Measurements from ENCODE around the gene PRX.
A peak's percentile ranks its signal among the peaks of the same experiment; 100 is the strongest.
"Not testable (repeated sequence)": the region's sequence is repeated elsewhere in the genome, so short reads cannot be mapped to it uniquely, and the experiment has no call there.

PRX gene, protein sequence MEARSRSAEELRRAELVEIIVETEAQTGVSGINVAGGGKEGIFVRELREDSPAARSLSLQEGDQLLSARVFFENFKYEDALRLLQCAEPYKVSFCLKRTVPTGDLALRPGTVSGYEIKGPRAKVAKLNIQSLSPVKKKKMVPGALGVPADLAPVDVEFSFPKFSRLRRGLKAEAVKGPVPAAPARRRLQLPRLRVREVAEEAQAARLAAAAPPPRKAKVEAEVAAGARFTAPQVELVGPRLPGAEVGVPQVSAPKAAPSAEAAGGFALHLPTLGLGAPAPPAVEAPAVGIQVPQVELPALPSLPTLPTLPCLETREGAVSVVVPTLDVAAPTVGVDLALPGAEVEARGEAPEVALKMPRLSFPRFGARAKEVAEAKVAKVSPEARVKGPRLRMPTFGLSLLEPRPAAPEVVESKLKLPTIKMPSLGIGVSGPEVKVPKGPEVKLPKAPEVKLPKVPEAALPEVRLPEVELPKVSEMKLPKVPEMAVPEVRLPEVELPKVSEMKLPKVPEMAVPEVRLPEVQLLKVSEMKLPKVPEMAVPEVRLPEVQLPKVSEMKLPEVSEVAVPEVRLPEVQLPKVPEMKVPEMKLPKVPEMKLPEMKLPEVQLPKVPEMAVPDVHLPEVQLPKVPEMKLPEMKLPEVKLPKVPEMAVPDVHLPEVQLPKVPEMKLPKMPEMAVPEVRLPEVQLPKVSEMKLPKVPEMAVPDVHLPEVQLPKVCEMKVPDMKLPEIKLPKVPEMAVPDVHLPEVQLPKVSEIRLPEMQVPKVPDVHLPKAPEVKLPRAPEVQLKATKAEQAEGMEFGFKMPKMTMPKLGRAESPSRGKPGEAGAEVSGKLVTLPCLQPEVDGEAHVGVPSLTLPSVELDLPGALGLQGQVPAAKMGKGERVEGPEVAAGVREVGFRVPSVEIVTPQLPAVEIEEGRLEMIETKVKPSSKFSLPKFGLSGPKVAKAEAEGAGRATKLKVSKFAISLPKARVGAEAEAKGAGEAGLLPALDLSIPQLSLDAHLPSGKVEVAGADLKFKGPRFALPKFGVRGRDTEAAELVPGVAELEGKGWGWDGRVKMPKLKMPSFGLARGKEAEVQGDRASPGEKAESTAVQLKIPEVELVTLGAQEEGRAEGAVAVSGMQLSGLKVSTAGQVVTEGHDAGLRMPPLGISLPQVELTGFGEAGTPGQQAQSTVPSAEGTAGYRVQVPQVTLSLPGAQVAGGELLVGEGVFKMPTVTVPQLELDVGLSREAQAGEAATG (N-terminal part only)

DNA sequence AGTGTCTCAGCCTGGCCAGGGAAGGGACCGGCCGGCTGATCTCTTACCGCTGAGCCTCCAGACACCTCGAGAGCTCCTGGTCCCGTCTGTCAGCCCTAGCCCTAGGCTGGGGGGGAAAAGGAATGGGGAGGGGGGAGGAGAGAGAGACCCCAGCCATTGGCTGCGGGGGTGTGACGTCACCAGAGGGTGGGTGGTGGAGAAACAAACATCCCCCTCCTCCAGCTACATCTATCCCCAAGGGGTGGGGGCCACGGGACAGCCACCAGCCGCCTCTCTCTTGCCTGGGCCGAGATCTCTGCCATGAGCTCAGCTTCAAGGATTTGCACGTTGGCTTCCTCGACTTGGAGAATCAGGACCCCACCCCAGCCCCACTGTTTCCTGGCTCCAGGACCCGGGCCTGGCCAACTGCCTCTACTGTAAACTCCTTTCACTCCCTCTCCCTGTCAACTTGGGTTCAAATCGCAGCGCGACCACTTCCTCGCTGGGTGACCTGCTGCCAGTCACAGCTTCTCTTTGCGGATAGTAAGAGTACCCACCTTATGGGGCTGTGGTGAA lies at the start of gene PRX:
TSS of gene PRX (minus strand) at position 88 of the 555 bp plus-strand sequence. CDS start 5,446 bp downstream, outside the sequence.
- DNase-seq: no peak

DNA sequence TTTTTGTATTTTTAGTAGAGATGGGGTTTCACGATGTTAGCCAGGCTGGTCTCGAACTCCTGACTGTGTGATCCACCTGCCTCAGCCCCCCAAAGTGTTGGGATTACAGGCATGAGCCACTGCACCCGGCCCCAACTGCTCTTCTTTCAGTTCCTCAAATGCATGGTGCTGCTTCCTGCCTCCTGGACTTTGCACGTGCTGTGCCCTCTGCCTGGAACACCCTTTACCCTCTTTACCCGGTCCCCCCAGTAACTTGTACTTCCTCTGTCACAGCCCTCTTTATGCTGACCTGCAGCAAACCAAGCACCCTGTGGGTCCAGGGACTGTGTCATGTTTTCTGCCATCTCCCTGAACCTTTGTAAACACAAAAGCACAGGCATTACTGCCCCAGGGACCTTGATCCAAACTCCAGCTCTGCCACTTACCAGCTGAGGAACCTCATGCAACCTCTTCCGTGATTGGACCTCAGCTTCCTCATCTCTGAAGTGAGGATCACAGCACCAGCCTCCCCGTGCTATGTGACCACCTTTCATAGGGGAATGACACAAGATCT lies 48.6 kb upstream of the PRX start:
- peak; percentile 56 to 59 (median 57) for DNase-seq

DNA sequence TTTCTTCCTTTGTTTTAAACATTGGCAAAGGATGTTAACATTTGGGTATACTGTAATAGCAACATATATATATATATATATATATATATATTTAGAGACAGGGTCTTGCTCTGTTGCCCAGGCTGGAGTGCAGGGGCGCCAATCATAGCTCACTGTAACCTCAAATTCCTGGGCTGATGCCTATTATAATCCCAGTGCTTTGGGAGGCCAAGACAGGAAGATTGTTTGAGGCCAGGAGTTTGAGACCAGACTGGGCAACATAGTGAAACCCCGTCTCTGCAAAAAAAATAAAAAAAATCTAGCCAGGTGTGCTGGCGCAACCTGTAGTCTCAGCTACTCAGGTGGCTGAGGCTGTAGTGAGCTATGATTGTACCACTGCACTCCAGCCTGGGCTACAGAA lies 47.0 kb upstream of the PRX start:
- DNase-seq: no peak

DNA sequence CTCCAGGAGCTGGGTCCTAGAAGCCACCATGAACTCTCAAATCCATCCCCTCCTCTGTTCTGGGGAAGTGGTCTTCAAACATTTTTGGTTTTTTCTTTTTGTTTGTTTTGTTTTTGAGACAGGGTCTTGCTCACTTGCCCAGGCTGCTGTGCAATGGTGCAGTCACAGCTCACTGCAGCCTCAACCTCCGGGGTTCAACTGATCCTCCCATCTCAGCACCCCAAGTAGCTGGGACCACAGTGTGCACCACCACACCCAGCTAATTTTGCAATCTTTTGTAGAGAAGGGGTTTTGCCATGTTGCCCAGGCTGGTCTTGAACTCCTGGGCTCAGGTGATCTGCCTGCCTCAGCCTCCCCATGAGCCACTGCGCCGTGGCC lies 45.4 kb upstream of the PRX start:
- DNase-seq: no peak

DNA sequence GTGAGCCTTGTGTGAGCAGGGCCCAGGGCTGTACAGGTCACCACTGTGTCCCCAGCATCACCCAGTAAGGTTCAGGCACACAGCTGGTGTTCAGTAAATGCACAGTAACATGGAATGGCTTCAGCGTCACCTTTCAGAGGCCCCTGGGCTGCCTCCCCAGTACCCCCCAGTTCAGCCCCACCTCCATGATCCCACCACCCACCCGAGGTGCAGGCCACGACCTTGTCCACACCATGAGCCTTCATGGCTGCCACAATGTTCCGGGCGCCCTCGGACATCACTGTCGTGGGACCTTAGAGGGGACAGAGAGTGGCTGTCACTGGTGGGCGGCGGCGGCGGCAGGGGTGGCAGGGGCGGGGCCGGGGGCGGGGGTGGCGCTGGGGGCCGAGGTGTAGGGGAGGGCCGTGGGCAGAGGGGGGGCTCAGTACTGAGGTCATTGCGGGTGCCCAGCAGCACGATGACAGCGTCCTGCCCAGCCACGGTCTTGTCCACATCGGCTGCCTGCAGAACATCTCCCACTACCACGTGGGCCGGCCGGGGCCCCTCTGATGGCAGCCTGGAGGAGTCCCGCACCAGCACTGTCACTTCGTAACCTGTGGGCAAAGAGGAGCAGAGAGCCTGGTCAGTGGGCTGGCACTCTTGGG lies 44.9 kb upstream of the PRX start:
- DNase-seq: no peak

DNA sequence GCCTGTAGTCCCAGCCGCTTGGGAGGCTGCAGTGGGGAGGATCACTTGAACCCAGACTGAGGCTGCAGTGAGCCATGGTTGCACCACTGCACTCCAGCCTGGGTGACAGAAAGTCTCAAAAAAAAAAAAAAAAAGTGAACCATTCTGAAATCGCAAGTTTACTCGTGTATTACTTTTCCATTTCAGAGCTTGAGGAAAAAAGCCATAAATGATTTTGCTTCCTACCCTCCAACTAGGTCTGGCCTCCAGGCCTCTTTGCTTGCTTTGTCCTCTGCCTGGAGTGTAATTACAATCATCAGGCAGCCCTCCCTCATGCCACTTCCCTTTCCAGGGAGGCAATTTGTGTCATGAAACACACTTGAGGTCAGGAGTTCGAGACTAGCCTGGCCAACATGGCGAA lies 43.9 kb upstream of the PRX start:
- DNase-seq: no peak

DNA sequence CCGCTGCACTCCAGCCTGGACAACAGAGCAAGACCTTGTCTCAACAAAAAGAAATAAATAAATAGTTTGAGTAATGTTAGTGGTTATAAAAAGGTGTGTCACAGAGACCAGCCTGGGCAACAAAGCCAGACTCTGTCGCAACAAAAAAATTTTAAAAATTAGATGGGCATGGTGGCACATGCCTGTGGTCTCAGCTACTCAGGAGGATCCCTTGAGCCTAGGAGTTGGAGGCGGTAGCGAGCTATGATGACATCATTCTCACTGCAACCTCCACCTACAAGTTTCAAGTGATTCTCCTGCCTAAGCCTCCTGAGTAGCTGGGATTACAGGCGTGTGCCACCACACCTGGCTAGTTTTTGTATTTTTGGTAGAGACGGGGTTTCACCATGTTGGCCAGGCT lies 40.8 kb upstream of the PRX start:
- DNase-seq: not testable (repeated sequence)

DNA sequence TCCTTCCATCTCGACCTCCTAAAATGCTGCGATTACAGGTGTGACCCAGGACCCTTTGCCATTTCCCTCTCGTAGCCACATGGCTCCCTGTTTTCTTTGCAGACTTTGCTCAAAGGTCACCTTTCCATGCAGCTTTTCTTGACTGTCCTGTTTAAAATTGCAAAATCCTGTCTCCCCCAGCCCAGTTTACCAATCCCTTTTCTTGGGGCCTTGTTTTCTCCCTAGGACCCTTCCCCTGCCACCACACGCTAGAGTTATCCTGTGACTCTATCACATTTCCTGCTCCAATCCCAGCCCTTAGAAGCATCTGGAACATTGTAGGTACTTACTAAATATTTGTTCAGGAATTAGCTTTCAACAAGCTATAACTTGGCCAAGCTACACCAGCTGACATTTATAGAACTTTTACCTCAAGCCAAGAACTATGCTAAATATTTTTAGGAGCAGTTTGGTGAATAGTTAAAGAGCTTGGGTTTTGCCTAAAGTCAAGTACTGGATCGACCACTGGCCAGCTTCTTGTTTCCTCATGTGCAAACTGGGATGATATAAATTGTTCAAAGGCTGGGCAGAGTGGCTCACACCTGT lies 40.1 kb upstream of the PRX start:
- DNase-seq: no peak

DNA sequence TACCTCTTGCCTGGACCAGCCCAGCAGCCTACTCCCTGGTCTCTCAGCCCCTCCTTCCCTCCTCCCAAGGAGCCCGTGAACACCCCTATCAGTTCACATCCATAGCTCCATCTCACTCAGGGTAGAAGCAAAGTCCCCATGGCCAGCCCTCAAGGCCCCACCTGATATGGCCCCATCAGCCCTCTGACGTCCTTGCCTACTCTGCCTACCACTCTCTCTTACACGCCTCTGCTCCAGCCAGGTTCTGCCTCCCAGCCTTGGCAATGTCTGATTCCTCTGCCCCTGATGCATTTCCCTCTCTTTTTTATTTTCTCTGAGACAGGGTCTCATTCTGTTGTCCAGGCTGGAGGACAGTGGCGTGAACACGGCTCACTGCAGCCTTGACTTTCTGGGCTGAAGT lies 38.8 kb upstream of the PRX start:
- no peak for DNase-seq

DNA sequence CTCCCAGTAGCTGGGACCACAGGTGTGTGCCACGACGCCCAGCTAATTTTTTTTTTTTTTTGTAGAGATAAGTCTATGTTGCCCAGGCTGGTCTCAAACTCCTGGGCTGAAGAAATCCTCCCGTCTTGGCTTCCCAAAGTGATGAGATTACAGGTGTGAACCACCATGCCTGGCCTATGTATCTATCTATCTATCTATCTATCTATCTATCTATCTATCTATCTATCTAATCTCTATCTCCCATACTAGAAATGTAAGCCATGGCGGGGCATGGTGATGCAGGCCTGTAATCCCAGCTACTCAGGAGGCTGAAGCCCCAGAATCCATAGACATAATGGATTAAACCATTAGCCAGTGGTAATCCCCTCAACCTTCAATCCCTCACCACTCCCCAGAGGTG lies 37.5 kb upstream of the PRX start:
- no peak for DNase-seq

DNA sequence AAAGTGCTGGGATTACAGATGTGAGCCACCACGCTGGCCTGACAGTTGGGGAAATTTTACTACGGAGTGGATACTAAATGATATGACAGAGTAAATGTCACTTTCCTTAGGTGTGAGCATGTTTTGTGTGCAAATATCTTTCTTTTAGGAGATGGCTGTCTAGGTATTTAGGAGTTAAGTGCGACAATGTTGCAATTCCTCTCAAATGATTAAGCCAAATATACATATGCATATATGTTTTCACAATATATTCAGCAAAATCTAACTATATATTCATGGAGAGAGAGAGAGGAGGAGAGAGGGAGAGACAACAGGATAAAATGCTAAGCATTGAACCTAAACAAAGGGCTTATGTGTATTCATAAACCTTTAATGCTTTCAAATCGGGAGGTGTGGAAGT lies 36.3 kb upstream of the PRX start:
- no peak for DNase-seq

DNA sequence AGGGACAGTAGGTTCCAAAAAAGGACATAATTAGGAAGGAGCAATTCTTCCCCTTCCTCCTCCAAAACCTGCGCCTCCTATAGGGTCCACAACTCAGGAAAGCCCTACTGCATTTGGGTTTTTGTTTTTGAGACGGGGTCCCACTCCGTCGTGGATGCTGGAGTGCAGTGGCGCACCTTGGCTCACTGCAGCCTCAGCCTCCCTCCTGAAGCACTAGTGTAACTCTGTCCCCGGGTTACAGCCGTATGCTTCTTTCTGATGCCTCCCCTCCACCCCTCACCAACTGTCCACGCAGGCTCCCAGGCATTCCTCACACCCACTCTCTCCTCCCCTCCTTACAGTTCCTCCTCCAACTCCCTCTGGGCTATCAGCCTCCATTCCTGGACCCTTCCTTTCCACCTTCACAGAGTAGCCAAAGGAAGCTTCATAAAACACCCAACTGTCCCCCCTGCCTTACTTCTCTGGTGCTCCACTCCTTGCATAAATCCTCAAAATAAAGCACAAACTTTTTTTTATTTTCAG lies 33.1 kb upstream of the PRX start:
- DNase-seq: no peak

DNA sequence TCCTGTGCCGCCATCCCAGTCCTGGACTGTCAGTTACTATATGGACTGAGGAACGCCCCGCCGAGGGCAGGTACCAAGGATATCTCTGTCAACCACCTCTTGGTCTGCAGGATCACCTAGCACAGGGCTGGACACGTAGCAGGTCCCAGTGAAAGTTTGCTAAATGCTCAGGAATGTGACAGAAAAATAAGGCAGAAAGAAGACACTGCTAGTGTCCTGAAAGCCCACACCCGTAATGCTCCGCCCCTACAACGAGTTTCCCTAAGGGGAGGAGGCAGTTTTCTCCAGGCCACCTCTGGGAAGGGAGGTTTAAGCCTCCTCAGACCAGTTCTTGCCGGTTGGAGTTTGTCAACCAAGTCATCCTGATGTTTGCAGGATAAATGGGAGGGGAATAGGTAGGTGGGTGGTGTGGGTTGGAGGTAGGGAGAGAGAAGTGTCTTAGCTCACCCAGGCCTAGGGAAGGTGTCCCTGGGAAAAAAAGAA lies 32.6 kb upstream of the PRX start:
- DNase-seq: no peak

DNA sequence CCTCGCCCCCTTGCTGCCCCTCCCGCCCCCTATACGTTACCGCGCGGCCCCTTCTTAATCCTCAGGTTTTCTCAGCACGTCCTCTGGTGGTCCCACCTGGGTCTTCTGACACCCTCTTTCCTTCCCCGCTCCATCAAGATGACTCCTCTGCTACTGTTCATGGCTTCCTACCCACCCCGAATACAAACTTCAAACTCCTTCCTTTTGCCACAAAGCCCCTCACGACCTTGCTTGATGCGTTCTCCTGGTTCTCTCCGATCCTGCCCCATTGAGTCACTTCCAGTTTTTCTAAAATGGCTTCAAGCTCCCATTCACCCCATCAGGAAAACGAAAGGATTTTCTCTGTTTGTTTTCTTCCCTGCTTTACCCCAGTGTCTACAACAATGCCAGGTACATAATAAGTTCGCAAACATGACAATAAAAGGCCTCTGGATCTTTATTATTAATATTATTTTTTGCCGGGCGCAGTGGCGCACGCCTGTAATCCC lies 31.7 kb upstream of the PRX start:
- no peak for DNase-seq

DNA sequence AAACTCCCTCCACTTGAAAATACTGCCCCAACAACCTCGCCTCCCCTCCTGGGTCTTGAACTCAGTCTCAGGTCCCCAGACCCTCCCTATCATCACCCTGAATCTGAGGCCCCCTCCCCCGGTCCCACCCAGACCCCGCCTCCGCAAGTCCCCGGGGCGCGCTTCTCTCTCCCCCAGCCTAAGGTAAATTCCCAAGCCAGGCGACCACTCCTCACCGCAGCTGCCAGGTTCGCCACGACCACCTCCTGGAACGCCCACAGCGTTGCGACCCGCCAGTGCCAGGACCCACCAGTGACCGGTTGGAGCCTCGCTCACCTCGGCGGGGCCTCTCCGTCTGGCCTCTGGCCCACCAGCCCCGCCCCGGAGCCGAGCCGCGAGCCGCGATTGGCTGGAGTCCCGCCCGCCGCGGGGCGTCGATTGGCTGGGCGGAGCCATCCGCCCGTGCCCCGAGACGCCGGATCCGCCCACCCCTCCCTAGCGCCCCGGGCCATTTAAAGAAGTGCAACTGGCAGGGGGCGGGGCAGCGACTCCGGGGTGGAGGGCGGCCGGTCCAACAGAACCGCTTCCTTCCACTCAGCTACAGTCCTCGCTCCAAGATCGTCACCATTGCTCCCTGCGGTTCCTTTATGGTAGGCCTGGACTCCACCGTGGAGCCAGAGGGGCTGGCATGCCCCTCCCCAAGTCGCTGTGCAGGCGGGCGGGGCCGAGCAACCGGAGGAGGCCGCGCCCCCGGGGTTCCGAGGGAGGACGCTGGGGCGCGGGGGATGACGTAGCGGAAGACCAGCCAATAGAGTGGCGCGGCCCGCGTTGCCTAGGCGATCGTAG lies 31.0 kb upstream of the PRX start, which contains the start of gene SERTAD3:
TSS of gene SERTAD3 (minus strand) at position 336 of the 825 bp plus-strand sequence. CDS start 2,255 bp downstream, outside the sequence.
- peak; percentile 98 to 100 (median 99) for DNase-seq

DNA sequence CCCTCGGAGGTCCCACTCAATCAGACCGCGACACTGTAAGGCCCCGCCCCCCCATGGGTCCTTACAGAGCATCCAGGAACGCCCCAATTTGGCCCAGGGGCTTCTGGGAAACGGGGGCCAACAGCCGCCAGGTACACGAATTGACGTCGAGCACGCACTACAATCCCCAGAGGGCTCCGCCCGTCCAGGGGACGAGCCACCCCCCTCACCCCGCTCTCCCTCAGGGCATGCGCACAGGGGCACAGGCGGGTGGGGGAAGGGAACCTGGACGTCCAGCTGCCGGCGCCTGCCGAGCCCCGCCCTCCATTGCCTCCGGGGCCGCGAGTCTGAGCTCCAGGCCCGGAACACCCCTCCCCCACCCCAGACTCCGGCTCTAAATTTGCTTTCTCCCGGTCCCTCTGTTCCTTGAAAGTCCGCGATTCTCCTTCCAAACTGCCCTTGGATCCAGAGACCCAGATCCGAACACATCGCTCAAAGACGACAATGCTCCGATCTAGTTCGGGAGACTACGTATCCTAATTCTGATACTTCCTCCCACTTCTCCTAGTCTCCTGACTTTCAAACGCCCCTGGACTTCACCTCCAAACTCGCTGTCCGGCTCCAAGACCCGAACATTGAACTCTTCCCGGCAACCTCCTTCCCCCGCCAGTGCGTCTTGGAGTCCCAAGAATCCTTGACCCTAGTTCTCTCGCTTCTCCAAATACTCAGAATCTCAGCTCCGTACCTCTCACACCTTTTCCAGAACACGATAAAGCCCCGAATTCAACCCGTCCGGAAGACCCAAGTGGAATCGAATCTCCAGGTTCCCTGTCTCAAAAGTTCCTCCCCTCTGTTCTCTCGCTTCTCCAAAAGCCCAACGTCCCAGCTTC lies 30.2 kb upstream of the PRX start:
- peak; percentile 100 for DNase-seq

DNA sequence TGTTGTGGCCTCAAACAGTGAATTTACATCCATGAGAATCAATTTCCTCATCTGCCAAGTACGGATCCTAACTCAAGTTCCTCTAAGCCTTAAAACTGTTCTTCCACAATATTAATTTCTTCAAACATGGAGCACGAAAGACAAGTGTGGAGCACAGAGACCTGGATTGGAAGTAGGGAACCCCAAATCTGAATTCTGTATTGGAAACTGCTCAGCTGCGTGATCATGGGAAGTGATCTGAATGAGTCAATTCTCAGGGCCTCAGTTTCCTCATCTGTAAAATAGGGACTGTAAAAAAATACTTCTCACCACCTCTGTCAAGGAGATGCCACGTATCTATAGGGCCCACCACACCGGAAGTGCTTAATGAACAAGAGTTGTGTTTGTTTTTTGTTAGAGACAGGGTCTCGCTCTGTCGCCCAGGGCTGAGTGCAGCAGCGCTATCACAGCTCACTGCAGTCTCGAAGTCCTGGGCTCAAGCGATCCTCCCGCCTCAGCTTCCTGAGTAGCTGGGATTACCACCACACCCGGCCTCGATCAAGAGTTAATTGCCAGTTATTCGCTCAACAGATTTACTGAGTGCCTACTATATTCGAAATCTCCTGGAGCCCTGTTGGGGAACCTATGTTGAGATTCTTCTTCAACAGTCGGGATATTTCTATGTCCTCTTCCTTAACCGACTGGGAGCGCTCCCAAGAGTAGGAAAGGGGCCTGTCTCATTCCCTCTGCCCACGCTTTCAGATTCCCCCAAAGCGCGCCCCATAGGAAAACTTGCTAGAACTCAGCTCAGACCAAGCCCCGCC lies 29.4 kb upstream of the PRX start:
- DNase-seq: no peak

DNA sequence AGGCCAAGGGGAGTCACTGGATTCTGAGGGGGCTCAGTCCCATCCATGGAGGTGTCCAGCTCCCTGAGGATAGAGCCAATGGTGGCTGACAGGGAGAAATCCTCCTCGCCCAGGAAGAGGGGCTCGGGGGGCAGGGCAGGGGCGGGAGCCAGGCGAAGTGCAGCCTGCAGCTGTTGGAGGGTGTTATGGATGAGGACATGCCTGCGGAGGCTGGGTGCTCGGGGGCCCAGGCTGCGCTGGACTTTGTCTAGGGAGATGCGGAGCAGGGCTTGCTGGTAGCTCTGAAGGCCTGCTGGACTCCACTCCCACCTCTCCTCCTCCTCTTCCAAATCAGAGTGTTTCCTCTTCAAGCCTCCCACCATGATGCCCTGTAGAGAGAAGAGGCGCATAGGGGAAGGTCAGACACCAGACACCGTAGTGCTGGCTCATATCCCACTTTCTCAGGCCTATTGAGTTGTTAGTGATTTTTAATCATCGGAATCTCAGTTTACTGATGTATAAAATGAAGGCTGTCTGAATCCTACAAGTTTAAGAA lies 28.6 kb upstream of the PRX start:
- DNase-seq: no peak

All from suppressor macrophage treated with lipopolysaccharide for 1 hour (primary cell).